Measurements from ENCODE around the gene ITM2C. TPM values are rescaled to one million over a fixed set of nuclear protein-coding genes. Genes with fewer than 3 reads are reported as not detected.

The ITM2C gene
- total RNA-seq, 2 experiments from 2014 or later, result 50.4 to 55.0 TPM

GRCh38 chr2:230869914-230870543 lies 5.3 kb downstream of the ITM2C start:
- ChIA-PET CTCF (interaction anchor here (0.9 to 1.2 kb wide), 2 partner anchors 12 to 23 kb away, joined by 3 read pairs; no protein-coding TSS in a partner anchor), POLR2A (no interaction called here)

- ChIA-PET CTCF (interaction anchor here (0.9 to 1.2 kb wide), 3 partner anchors 11 to 182 kb away, joined by 3 read pairs; no protein-coding TSS in a partner anchor), POLR2A (no interaction called here)
Measured at GRCh38 chr2:230870544-230871360, 6.0 kb downstream of the ITM2C start.

- POLR2A ChIA-PET, result no interaction called here
- CTCF ChIA-PET, result interaction anchor here (1.0 to 2.3 kb wide), 2 partner anchors 19 to 181 kb away, joined by 3 to 8 read pairs; no protein-coding TSS in a partner anchor
Measured at GRCh38 chr2:230871361-230872150, 6.8 kb downstream of the ITM2C start.

GRCh38 chr2:230872151-230872967 lies 7.6 kb downstream of the ITM2C start:
- CTCF ChIA-PET, result interaction anchor here (1.5 to 2.3 kb wide), 2 partner anchors 19 to 185 kb away, joined by 3 to 8 read pairs; no protein-coding TSS in a partner anchor
- POLR2A ChIA-PET, result no interaction called here

GRCh38 chr2:230872968-230873660 lies 8.4 kb downstream of the ITM2C start:
- ChIA-PET CTCF (interaction anchor here (0.6 to 2.3 kb wide), 3 partner anchors 9 to 184 kb away, joined by 3 to 8 read pairs (median 4); no protein-coding TSS in a partner anchor), POLR2A (interaction anchor here (0.6 kb wide), 1 partner anchor 57 kb away, joined by 4 read pairs; no protein-coding TSS in a partner anchor)

- ChIA-PET CTCF (interaction anchor here (0.6 to 3.0 kb wide), 4 partner anchors 9 to 183 kb away, joined by 3 to 8 read pairs (median 6); no protein-coding TSS in a partner anchor), POLR2A (no interaction called here)
Measured at GRCh38 chr2:230873661-230874401, 9.1 kb downstream of the ITM2C start.

- ChIA-PET CTCF (interaction anchor here (3.0 kb wide), 1 partner anchor 27 kb away, joined by 7 read pairs; no protein-coding TSS in a partner anchor), POLR2A (no interaction called here)
Measured at GRCh38 chr2:230874456-230874855, 9.7 kb downstream of the ITM2C start.

- POLR2A ChIA-PET, result no interaction called here
- CTCF ChIA-PET, result interaction anchor here (1.0 to 3.0 kb wide), 2 partner anchors 27 to 51 kb away, joined by 3 to 7 read pairs; no protein-coding TSS in a partner anchor
Measured at GRCh38 chr2:230874876-230875275, 10.1 kb downstream of the ITM2C start.

- ChIA-PET POLR2A (interaction anchor here (0.6 kb wide), 1 partner anchor 76 kb away, joined by 7 read pairs; no protein-coding TSS in a partner anchor), CTCF (interaction anchor here (1.0 to 3.0 kb wide), 3 partner anchors 9 to 51 kb away, joined by 3 to 7 read pairs (median 6); no protein-coding TSS in a partner anchor)
Measured at GRCh38 chr2:230875347-230876315, 10.9 kb downstream of the ITM2C start.

GRCh38 chr2:230877116-230877758 lies 12.5 kb downstream of the ITM2C start:
- ChIA-PET CTCF (interaction anchor here (0.7 to 2.1 kb wide), 8 partner anchors 13 to 109 kb away, joined by 3 to 5 read pairs (median 4); partner anchors contain the start of gene ITM2C), POLR2A (interaction anchor here (1.8 kb wide), 1 partner anchor 13 kb away, joined by 5 read pairs; the partner anchor contains the start of gene ITM2C)

- POLR2A ChIA-PET, result interaction anchor here (1.8 kb wide), 1 partner anchor 13 kb away, joined by 5 read pairs; the partner anchor contains the start of gene ITM2C
- CTCF ChIA-PET, result interaction anchor here (0.7 to 2.1 kb wide), 9 partner anchors 12 to 108 kb away, joined by 3 to 5 read pairs (median 3); partner anchors contain the start of gene ITM2C
Measured at GRCh38 chr2:230877759-230878598, 13.2 kb downstream of the ITM2C start.

GRCh38 chr2:230878599-230879188 lies 14.0 kb downstream of the ITM2C start:
- ChIA-PET CTCF (interaction anchor here (0.7 to 2.1 kb wide), 4 partner anchors 13 to 31 kb away, joined by 3 to 5 read pairs (median 5); partner anchors contain the start of gene ITM2C), POLR2A (no interaction called here)

- CTCF ChIA-PET, result interaction anchor here (0.7 to 2.1 kb wide), 3 partner anchors 14 to 29 kb away, joined by 3 to 5 read pairs (median 5); partner anchors contain the start of gene ITM2C
- POLR2A ChIA-PET, result no interaction called here
Measured at GRCh38 chr2:230879271-230879882, 14.6 kb downstream of the ITM2C start.

Measured in activated CD8-positive, alpha-beta memory T cell treated with anti-CD3 and anti-CD28 coated beads for 36 hours (primary cell).